ENCODE results near the gene MYO5C. TPM values are rescaled to one million over a fixed set of nuclear protein-coding genes. Genes with fewer than 3 reads are reported as not detected.

MYO5C gene
- total RNA-seq, 6 donors from 2014 or later: 59.9 to 128 (median 84.5) TPM

DNA sequence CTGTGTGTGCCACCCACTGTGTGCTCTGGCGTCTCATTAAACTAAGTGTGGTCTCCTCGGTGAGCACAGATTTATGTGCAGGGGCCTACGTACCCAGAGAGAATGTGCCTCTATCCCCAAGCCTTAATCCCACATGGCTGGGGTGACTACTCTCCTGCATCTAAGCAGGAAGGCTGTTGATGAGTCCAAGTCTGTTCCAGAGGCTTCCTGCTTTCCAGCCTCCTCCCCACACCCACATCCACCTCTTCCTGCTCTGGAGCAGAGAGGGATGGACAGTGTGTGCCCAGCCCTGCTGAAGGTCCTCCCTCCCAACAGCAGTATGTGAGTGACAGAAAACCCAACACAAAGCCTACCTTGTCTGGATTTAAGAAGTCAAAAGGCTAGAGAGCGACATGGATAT lies 144.3 kb downstream of the MYO5C start:
- no peaks in the 10 kb centered on the region for H3K4me1 ChIP-seq
- no peaks in the 10 kb centered on the region for H3K9me3 ChIP-seq
- H3K27me3 ChIP-seq: no peaks in the 10 kb centered on the region
- DNase-seq (no peak), ATAC-seq (ENCODE audit: low FRiP score in 2 of 2) (no peak)
- WGBS, 2 donors: 92 to 95% methylated on average over 1 to 4 of the region's 4 CpGs
- TF ChIP-seq POLR2A (IDR thresholded peaks at IDR 0.05): no peak
- TF ChIP-seq, protein P1, sequence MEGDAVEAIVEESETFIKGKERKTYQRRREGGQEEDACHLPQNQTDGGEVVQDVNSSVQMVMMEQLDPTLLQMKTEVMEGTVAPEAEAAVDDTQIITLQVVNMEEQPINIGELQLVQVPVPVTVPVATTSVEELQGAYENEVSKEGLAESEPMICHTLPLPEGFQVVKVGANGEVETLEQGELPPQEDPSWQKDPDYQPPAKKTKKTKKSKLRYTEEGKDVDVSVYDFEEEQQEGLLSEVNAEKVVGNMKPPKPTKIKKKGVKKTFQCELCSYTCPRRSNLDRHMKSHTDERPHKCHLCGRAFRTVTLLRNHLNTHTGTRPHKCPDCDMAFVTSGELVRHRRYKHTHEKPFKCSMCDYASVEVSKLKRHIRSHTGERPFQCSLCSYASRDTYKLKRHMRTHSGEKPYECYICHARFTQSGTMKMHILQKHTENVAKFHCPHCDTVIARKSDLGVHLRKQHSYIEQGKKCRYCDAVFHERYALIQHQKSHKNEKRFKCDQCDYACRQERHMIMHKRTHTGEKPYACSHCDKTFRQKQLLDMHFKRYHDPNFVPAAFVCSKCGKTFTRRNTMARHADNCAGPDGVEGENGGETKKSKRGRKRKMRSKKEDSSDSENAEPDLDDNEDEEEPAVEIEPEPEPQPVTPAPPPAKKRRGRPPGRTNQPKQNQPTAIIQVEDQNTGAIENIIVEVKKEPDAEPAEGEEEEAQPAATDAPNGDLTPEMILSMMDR (IDR thresholded peaks at IDR 0.05): no peak
- TF ChIP-seq EP300 (IDR thresholded peaks at IDR 0.05): no peak
- TF ChIP-seq POLR2AphosphoS5 (IDR thresholded peaks at IDR 0.05): no peak
- H3K4me3 ChIP-seq: no peak overlapping the region
- H3K27ac ChIP-seq: no peak overlapping the region
- peaks cover 0 to 24% (median 6%) of the 10 kb centered on the region in 4 donors for H3K36me3 ChIP-seq

DNA sequence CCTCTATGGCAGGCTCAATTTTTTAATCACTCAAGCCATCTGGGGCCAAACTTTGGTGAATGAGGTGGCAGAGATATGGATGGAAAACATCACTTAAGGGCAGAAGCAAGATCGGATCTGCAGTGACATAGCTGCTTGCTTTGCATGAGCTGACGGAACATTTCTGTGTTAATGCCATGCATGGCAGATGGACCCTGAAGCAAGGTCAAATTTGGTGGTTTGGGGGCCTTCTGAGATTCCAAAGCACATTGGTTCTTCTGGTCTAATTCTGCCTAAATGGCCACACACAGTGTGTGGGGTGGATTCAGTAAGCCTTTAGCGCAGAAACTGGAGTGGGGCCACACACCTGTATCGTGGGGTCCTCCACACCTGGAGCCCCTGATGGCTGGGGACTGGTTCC lies 144.7 kb downstream of the MYO5C start:
- 91% methylated on average over 4 of the region's 4 CpGs; no CpG with 5 or more reads in 1 of the 2 donors for WGBS, 2 donors
- TF ChIP-seq POLR2A (IDR thresholded peaks at IDR 0.05) (no peak), POLR2AphosphoS5 (IDR thresholded peaks at IDR 0.05) (no peak), EP300 (IDR thresholded peaks at IDR 0.05) (no peak)
- TF ChIP-seq, protein P1 (IDR thresholded peaks at IDR 0.05): no peak
- no peaks in the 10 kb centered on the region for H3K9me3 ChIP-seq

DNA sequence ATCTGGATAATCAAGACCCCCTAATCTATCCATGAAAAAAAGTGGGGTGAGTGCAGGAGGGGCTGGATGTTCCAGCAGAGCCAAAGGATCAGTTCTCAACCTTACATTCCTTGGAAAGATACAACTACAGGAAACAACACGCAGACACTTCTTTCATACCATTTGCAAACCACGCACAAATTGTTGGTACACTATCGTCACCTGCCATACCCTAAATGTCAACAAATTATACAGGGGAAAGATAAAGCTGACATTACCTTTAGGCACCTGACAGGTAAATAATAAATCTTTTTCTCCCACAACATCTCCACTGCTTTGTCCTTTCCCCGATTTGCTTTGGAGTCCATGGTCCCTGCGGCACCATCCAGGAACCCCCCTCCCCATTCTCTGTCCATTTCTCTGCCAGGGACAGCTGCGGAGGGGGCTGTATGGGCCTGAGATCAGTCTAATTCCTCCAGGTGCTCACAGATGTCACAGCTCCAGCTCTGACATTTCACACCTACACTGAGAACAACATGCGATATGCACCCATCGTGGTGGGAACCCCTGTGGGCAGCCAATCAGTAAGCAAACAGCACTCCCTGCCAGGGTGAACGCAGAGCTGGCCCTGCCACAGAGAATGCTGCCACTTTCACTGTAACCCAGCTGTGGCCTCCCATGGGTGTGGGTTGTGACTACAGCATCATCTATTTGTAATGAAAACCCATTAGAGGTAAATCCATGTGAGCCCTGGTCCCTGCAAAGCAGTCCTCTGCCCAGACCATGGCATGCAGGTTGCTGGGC lies 145.4 kb downstream of the MYO5C start:
- ATAC-seq (ENCODE audit: low FRiP score in 2 of 2) (no peak), DNase-seq (no peak)
- Histone ChIP-seq H3K9me3 (no peaks in the 10 kb centered on the region), H3K27ac (no peak overlapping the region), H3K27me3 (no peaks in the 10 kb centered on the region), H3K36me3 (peaks cover 0 to 24% (median 6%) of the 10 kb centered on the region in 4 donors), H3K4me3 (no peak overlapping the region), H3K4me1 (no peaks in the 10 kb centered on the region)
- no peak for TF ChIP-seq POLR2AphosphoS5 (IDR thresholded peaks at IDR 0.05)
- TF ChIP-seq, protein P1 (IDR thresholded peaks at IDR 0.05): no peak
- TF ChIP-seq POLR2A (IDR thresholded peaks at IDR 0.05): no peak
- TF ChIP-seq EP300 (IDR thresholded peaks at IDR 0.05): no peak
- WGBS, 2 donors: 82 to 90% methylated on average over 8 to 9 of the region's 9 CpGs

More for the DNA sequence above, 144.7 kb downstream of the MYO5C start:
- no peak overlapping the region for H3K4me3 ChIP-seq
- ATAC-seq (ENCODE audit: low FRiP score in 2 of 2): no peak
- peaks cover 0 to 24% (median 6%) of the 10 kb centered on the region in 4 donors for H3K36me3 ChIP-seq
- H3K27me3 ChIP-seq: no peaks in the 10 kb centered on the region
- no peak for DNase-seq
- no peak overlapping the region for H3K27ac ChIP-seq
- no peaks in the 10 kb centered on the region for H3K4me1 ChIP-seq

DNA sequence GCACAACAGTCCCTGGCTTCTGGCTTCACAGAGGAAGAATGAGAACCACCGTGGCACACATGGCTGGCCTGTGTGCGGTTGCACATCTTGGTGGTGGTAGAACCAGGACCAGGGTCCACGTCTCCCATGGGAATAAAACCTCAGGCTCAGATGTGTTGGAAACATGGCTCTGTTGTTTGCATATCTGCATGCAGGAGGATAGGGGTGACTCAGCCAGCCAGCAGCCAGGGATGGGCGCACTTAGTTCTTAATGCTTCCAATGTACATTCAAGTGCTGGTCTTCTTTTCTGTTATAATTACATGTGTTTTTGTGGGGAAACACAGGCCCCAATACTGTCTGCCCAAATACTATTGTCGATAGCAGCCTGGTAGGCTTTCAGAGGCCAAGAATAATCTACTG lies 147.2 kb downstream of the MYO5C start:
- Histone ChIP-seq H3K9me3 (no peaks in the 10 kb centered on the region), H3K27ac (no peak overlapping the region), H3K27me3 (no peaks in the 10 kb centered on the region), H3K4me1 (no peaks in the 10 kb centered on the region), H3K36me3 (peaks cover 0 to 24% (median 6%) of the 10 kb centered on the region in 4 donors), H3K4me3 (no peak overlapping the region)
- WGBS, 2 donors: 91% methylated on average over 3 to 5 of the region's 5 CpGs
- ATAC-seq (ENCODE audit: low FRiP score in 2 of 2) (no peak), DNase-seq (no peak)
- TF ChIP-seq POLR2AphosphoS5 (IDR thresholded peaks at IDR 0.05) (no peak), POLR2A (IDR thresholded peaks at IDR 0.05) (no peak), EP300 (IDR thresholded peaks at IDR 0.05) (no peak)
- TF ChIP-seq, protein P1 (IDR thresholded peaks at IDR 0.05): no peak

Data from upper lobe of left lung (tissue), 6 donors.